Karpas-422 (cell line): ENCODE results near the gene DHPS. TPM values are rescaled to one million over a fixed set of nuclear protein-coding genes. Genes with fewer than 3 reads are reported as not detected.
A peak's percentile ranks its signal among the peaks of the same experiment; 100 is the strongest.
"Not testable (repeated sequence)": the region's sequence is repeated elsewhere in the genome, so short reads cannot be mapped to it uniquely, and the experiment has no call there.

Experiments
- DNase-seq: peaks from one replicate; pipeline ENCODE4 v3.0.0-alpha.2; 2015
- H2AFZ ChIP-seq: fragments of 200-600 bp; sonication (generic); 2 replicates; pipeline ENCODE4 v1.6.1; 2014; ENCODE audit warnings: antibody characterized with exemption, low read length, mixed read lengths
- H3K27ac ChIP-seq: fragments of 200-600 bp; sonication (generic); 2 replicates; pipeline ENCODE4 v1.5.1; 2014; ENCODE audit warnings: mild to moderate bottlenecking, low read length, moderate library complexity
- H3K27me3 ChIP-seq: fragments of 200-600 bp; sonication (generic); 2 replicates; pipeline ENCODE4 v1.6.1; 2014; ENCODE audit warnings: low read length, mixed read lengths
- H3K36me3 ChIP-seq: fragments of 200-600 bp; sonication (generic); 2 replicates; pipeline ENCODE4 v1.6.1; 2014; ENCODE audit warnings: low read length, mixed read lengths; ENCODE audit not compliant: insufficient read depth
- H3K4me1 ChIP-seq: fragments of 200-600 bp; sonication (generic); 2 replicates; pipeline ENCODE4 v1.6.1; 2014; ENCODE audit warnings: mild to moderate bottlenecking, low read length, mixed read lengths
- H3K4me2 ChIP-seq: fragments of 200-600 bp; sonication (generic); 2 replicates; pipeline ENCODE4 v1.6.1; 2014; ENCODE audit warnings: low read length, low read depth, mild to moderate bottlenecking; ENCODE audit not compliant: poor library complexity, severe bottlenecking
- H3K4me3 ChIP-seq: fragments of 200-600 bp; sonication (generic); 2 replicates; pipeline ENCODE4 v1.5.1; 2014; ENCODE audit warnings: mild to moderate bottlenecking, antibody characterized with exemption, low read length, mixed read lengths
- H3K79me2 ChIP-seq: fragments of 200-600 bp; sonication (generic); 2 replicates; pipeline ENCODE4 v1.6.1; 2014; ENCODE audit warnings: mild to moderate bottlenecking, low read length, mixed read lengths
- H3K9ac ChIP-seq: fragments of 200-600 bp; sonication (generic); 2 replicates; pipeline ENCODE4 v1.6.0; 2014; ENCODE audit warnings: low read length
- H3K9me2 ChIP-seq: fragments of 200-600 bp; sonication (generic), shearing (Covaris generic); replicated peaks from 2 replicates; pipeline ENCODE4 v1.6.0; 2014; ENCODE audit warnings: mild to moderate bottlenecking, low read length, moderate library complexity; ENCODE audit not compliant: insufficient read depth
- H3K9me3 ChIP-seq: fragments of 300-700, 200-600 bp; sonication (generic); 2 replicates; pipeline ENCODE4 v1.6.1; 2014; ENCODE audit warnings: low read length, mixed read lengths
- H4K20me1 ChIP-seq: fragments of 200-600 bp; sonication (generic); 2 replicates; pipeline ENCODE4 v1.6.1; 2014; ENCODE audit warnings: mild to moderate bottlenecking, antibody characterized with exemption, low read length, low read depth; ENCODE audit not compliant: insufficient read depth
- total RNA-seq: library from RNA; depleted of rRNA; stranded (reverse); fragments of >200 nt; shearing (Covaris generic); gene quantifications from 2 replicates; pipeline ENCODE4 v1.2.3, GENCODE V29; 2014; ENCODE audit warnings: low replicate concordance

The DHPS gene
- total RNA-seq, 1 experiment from 2014 or later = 62.2 TPM

GRCh38 chr19:12701596-12702282 is 20.1 kb upstream of the DHPS start:
- Histone ChIP-seq H3K9me2 (no peaks in the 10 kb centered on the region), H3K36me3 (peaks cover 23% of the 10 kb centered on the region), H3K4me2 (no peak overlapping the region), H3K4me1 (peaks cover 22% of the 10 kb centered on the region), H3K79me2 (peaks cover 7% of the 10 kb centered on the region; the same call in 1 of the 2 replicates), H3K9ac (no peak overlapping the region), H3K27ac (no peak overlapping the region), H3K4me3 (no peak overlapping the region), H4K20me1 (peaks cover 17% of the 10 kb centered on the region), H2AFZ (no peak overlapping the region), H3K9me3 (no peaks in the 10 kb centered on the region), H3K27me3 (no peaks in the 10 kb centered on the region)
- DNase-seq = no peak

GRCh38 chr19:12698138-12698537 is 16.5 kb upstream of the DHPS start:
- Histone ChIP-seq H3K27me3 (no peaks in the 10 kb centered on the region), H3K9me2 (no peaks in the 10 kb centered on the region), H4K20me1 (peaks cover 13% of the 10 kb centered on the region; the same call in 1 of the 2 replicates), H3K27ac (no peak overlapping the region), H3K36me3 (peaks cover 23% of the 10 kb centered on the region), H2AFZ (no peak overlapping the region), H3K9me3 (no peaks in the 10 kb centered on the region), H3K9ac (no peak overlapping the region), H3K4me3 (peak overlapping the region; percentile 69; the same call in 1 of the 2 replicates), H3K4me2 (peak overlapping the region; percentile 1), H3K4me1 (peaks cover 25% of the 10 kb centered on the region), H3K79me2 (peaks cover 7% of the 10 kb centered on the region; the same call in 1 of the 2 replicates)
- no peak for DNase-seq

- not testable (repeated sequence) for H3K27ac ChIP-seq, H3K27me3 ChIP-seq, H3K79me2 ChIP-seq, H3K9me3 ChIP-seq, DNase-seq, H2AFZ ChIP-seq, H3K9me2 ChIP-seq, H4K20me1 ChIP-seq
- peak overlapping the region; percentile 67 for H3K9ac ChIP-seq
- H3K4me1 ChIP-seq = peaks cover 21% of the 10 kb centered on the region
- peak overlapping the region; percentile 69; the same call in 1 of the 2 replicates for H3K4me3 ChIP-seq
- peaks cover 18% of the 10 kb centered on the region for H3K36me3 ChIP-seq
- H3K4me2 ChIP-seq = peak overlapping the region; percentile 73
These were observed 15.7 kb upstream of the DHPS start for GRCh38 chr19:12697425-12697824.

- Histone ChIP-seq H3K27me3 (no peaks in the 10 kb centered on the region), H3K9ac (peak within 1 kb of the TSS; percentile 67), H3K4me3 (peak within 1 kb of the TSS; percentile 69)
These were observed 15.0 kb upstream of the DHPS start, which contains the start of gene FBXW9 for GRCh38 chr19:12696366-12697335. Gene FBXW9 (minus strand): TSS chr19:12696631. CDS start chr19:12696581, 50 bp downstream.

GRCh38 chr19:12695997-12696365 is 14.3 kb upstream of the DHPS start:
- H3K4me1 ChIP-seq = peaks cover 21% of the 10 kb centered on the region
- no peaks in the 10 kb centered on the region for H3K9me2 ChIP-seq
- H3K27me3 ChIP-seq = no peaks in the 10 kb centered on the region
- H3K36me3 ChIP-seq = peaks cover 8% of the 10 kb centered on the region
- no peaks in the 10 kb centered on the region for H3K9me3 ChIP-seq
- H3K4me3 ChIP-seq = peak overlapping the region; percentile 69
- H3K9ac ChIP-seq = peak overlapping the region; percentile 56
- H2AFZ ChIP-seq = no peak overlapping the region
- peak overlapping the region; percentile 73 for H3K4me2 ChIP-seq
- DNase-seq = no peak
- H3K79me2 ChIP-seq = 0 out of 2 replicates have a peak, but pooled peaks cover 2% of the 10 kb centered on the region
- H4K20me1 ChIP-seq = no peaks in the 10 kb centered on the region
- H3K27ac ChIP-seq = no peak overlapping the region

More at GRCh38 chr19:12696366-12697335, 15.0 kb upstream of the DHPS start, which contains the start of gene FBXW9:
- no peaks in the 10 kb centered on the region for H3K9me2 ChIP-seq
- DNase-seq = peak; percentile 95
- 0 out of 2 replicates have a peak, but pooled peaks cover 4% of the 10 kb centered on the region for H4K20me1 ChIP-seq
- peak within 1 kb of the TSS; percentile 74 for H3K27ac ChIP-seq
- peaks cover 11% of the 10 kb centered on the region for H3K36me3 ChIP-seq
- H2AFZ ChIP-seq = no peak within 1 kb of the TSS; the same call in 1 of the 2 replicates
- 0 out of 2 replicates have a peak, but pooled peaks cover 2% of the 10 kb centered on the region for H3K79me2 ChIP-seq
- H3K4me1 ChIP-seq = peaks cover 21% of the 10 kb centered on the region
- no peaks in the 10 kb centered on the region for H3K9me3 ChIP-seq
- peak within 1 kb of the TSS; percentile 73 for H3K4me2 ChIP-seq

- Histone ChIP-seq H3K4me2 (peak overlapping the region; percentile 73), H2AFZ (no peak overlapping the region), H3K9ac (no peak overlapping the region)
These were observed 13.8 kb upstream of the DHPS start for GRCh38 chr19:12695514-12695913.

GRCh38 chr19:12695096-12695495 is 13.4 kb upstream of the DHPS start:
- no peak overlapping the region for H3K27ac ChIP-seq
- DNase-seq = no peak
- no peak overlapping the region for H2AFZ ChIP-seq
- H4K20me1 ChIP-seq = no peaks in the 10 kb centered on the region
- no peak overlapping the region for H3K4me2 ChIP-seq
- H3K36me3 ChIP-seq = peaks cover 9% of the 10 kb centered on the region; the same call in 1 of the 2 replicates
- no peaks in the 10 kb centered on the region for H3K27me3 ChIP-seq
- H3K4me1 ChIP-seq = peaks cover 21% of the 10 kb centered on the region
- H3K9ac ChIP-seq = no peak overlapping the region
- no peak overlapping the region for H3K4me3 ChIP-seq
- H3K79me2 ChIP-seq = 0 out of 2 replicates have a peak, but pooled peaks cover 2% of the 10 kb centered on the region
- no peaks in the 10 kb centered on the region for H3K9me2 ChIP-seq
- H3K9me3 ChIP-seq = no peaks in the 10 kb centered on the region

More at GRCh38 chr19:12695514-12695913, 13.8 kb upstream of the DHPS start:
- H3K9me3 ChIP-seq = no peaks in the 10 kb centered on the region
- 0 out of 2 replicates have a peak, but pooled peaks cover 2% of the 10 kb centered on the region for H3K79me2 ChIP-seq
- H3K9me2 ChIP-seq = no peaks in the 10 kb centered on the region
- no peak for DNase-seq
- peaks cover 9% of the 10 kb centered on the region; the same call in 1 of the 2 replicates for H3K36me3 ChIP-seq
- peaks cover 21% of the 10 kb centered on the region for H3K4me1 ChIP-seq
- no peaks in the 10 kb centered on the region for H4K20me1 ChIP-seq
- H3K4me3 ChIP-seq = no peak overlapping the region; the same call in 1 of the 2 replicates
- H3K27me3 ChIP-seq = no peaks in the 10 kb centered on the region
- no peak overlapping the region for H3K27ac ChIP-seq
